Measurements from ENCODE around the gene CLASRP.
"Not testable (repeated sequence)": the region's sequence is repeated elsewhere in the genome, so short reads cannot be mapped to it uniquely, and the experiment has no call there.

The CLASRP gene

DNA sequence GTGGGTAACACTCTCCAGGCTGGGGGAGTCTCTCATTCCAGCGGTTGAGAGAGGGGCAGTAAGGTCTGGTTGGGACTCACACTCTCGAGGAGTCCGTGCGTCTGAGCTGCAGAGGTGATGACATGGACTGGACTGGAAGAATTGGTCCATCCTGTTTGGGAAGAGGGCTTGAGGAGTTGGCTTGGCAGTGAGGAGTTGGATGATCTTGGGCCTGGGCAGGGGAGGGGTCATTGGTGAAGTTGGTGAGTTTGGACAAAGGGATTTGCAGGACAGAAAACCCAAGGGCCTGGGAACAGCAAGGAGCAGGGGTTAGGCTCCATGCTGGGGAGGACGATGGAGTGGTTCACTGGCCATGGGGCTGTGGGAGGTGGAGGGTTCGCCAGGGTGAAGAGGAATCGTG is 57.9 kb downstream of the CLASRP start:
- no peak overlapping the region for H3K4me3 ChIP-seq (ENCODE audit: low read length)
- no peak for DNase-seq (ENCODE audit: low read depth, low spot score)

DNA sequence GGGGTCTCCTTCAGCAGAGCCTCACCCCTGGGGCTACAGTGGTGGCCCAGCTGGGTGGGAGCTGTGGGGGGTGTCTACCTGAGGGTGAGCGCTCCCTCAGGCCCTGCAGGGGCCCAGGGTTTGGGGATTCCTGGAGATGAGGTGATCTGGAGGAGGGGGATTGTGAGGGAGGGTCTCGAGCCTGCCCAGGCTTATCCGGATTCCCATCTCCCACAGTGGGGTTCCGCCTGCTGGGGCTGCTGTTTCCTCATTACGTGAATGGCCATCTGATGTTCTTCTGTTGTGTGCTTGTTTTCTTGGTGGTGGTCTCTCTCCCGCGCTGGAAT is 58.6 kb downstream of the CLASRP start:
- H3K4me3 ChIP-seq (ENCODE audit: low read length) = no peak overlapping the region
- no peak for DNase-seq (ENCODE audit: low read depth, low spot score)

DNA sequence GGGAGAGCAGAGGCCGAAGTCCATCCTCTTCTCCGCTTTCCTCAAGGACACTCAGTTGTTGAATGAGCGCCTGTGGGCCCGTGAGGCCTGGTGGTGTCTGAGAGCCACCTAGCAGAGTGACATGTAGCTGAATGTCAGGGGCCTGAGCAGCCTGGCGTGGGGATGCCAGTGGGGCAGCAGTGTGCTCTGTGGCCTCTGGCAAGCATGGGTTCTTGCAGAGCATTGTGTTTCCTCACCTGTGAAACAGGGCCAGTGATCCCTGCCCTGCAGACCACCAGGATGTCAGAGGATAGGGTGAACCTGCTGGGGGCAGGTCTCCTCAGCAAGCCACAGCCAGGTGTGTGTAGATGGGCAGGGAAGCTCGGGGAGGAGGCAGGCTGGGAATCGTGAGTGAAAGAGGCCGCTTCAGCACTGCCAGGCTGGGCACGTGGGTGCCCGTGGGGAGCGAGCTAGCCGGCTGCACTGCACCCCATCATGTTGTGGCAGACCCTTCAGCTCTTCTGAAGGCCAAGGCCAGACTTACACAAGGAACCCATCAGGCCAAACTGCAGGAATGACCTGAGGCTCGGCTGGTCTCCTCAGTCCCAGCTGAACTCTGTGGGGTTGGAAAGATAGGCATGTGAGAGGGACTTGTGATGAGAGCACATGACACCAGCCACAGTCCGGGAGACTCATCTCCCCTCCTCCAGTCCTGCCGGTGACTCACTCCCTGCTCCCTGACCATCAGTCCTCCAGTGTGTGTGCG is 59.1 kb downstream of the CLASRP start:
- no peak for DNase-seq (ENCODE audit: low read depth, low spot score)
- H3K4me3 ChIP-seq (ENCODE audit: low read length) = peak overlapping the region; percentile 5

DNA sequence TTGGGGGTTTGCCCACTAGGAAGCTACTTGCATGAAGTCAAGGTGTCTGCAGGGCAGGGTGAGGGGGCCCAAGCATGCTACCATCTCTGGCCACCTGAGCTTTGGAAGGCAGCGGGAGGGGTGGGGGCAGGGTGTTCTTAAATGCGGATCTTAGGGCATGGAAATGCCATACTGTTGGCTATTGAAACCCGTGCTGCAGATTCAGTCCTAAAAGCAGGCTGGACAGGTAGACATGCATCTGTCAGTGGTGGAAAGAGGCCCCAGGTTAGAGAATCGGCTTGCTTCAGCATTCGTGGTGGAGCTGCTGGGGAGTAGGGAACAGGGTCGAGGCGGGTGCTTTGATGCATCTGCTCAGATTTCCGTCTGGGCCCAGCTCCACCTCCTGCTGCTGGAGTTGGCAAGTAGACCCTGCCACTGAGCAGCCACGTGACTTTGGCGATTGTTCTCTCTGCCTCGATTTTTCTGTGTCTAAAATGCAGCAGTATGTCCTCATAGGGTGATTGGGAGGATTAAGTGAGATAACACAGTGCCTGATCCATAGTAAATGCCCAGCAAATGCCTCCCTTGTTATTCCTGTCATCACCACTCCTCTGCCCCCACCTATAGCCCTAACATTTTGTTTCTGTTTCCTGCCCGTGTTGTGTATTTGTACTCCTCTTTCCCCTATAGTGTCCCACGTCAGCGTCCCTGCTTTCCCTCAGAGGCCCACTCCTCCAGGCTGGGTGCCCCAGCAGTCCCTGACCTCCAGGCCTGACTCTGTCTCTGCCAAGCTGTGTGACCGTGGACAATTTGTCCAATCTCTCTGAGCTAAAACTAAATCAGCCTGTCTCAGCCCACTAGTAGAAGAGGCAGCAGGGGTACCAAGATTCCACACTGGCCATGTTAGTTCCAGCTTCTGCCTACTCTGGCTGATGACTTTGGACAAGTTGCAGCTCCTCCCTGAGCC is 59.9 kb downstream of the CLASRP start:
- peak; percentile 68 for DNase-seq (ENCODE audit: low read depth, low spot score)
- H3K4me3 ChIP-seq (ENCODE audit: low read length) = peak overlapping the region; percentile 5

DNA sequence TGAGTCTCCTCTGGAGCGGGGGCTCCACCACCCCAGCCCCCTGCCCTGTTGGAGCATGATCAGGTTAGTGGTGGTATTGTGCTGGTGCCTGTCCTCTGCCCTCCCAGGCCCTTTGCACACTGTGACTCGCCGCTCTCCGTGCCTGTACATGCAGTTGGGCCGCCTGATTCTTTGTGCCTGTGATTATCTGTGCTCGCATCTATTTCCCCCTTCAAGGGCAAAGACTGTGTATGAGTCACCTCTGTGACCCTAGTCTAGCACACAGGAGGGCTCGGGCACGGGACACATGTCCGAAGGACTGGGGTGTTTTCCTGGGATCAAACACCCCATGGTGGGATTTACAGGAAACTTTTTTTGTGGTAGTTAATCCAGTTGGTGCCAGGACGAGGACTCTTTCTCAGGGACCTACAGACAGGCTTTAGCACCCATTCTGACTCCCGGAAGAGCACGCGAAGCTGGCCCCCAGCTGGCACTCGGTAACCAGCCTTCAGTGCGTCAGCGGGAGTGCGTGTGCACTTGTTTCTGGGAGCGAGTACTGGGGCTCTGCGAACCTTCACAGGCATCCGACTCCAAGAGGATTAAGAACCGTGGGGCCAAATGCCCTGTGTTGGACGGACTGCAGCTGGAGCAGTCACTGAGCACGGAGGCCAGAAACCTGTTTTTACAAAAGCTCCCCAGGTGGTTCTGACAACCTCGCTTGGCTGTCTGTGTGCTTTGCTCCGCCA is 60.8 kb downstream of the CLASRP start:
- DNase-seq (ENCODE audit: low read depth, low spot score) = no peak
- no peak overlapping the region for H3K4me3 ChIP-seq (ENCODE audit: low read length)

DNA sequence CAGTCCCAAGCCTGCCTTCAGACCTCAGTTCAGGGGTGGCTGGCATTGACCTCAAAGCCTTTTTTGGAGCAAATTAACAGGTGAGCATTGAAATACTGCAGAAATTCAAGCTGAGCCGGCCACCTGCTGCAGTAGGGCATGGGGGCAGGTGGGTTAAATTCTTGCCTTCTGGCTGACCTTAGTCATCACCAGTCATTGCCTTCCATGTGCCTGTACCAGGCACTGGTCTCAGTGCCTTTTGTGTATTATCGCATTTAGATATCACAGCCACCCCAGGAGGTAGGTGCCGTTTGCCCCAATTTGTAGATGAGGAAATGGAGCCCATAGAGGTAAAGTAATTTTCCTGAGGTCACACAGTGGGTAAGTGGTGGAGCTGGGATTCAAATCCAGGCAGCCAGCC is 61.4 kb downstream of the CLASRP start:
- no peak for DNase-seq (ENCODE audit: low read depth, low spot score)
- H3K4me3 ChIP-seq (ENCODE audit: low read length) = no peak overlapping the region

DNA sequence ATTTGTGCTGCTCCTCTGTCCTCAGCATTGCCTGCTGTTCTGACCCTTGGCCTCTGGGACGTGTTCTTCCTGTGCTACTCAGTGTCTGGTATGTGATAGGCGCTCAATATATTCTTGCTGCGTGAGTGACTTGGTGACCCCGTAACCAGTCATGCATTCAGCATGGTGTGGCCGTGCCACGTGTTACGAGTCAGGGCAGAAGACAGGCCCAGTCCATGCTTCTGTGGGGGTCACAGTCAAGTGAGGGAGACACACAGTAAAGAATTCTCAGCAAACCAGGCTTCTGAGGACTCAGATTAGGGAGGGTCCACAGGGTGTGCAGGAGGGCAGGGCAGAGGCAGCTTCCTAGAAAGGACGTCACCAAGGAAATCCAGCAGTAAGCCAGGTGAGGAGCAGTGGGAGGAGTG is 62.0 kb downstream of the CLASRP start:
- no peak for DNase-seq (ENCODE audit: low read depth, low spot score)
- H3K4me3 ChIP-seq (ENCODE audit: low read length) = no peak overlapping the region

DNA sequence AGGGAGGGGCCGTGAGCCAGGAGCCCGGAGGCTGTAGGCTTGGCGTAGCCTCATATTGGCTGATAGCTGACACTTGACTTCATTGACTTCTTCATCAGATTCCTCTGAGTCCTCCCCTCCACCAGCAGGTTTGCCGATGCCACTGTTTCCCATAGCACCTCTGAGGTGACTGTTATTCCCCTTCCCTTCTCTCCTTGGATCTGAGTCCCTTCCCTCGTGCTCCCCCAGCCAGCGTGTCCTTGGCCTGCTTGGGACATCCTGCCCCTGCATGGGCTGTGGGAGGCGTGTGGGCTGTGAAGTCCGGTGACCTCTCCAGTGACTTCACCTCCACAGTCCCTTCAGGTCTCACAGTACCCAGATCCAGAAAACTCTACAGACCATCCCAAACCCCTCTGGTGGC is 63.0 kb downstream of the CLASRP start:
- no peak for DNase-seq (ENCODE audit: low read depth, low spot score)
- no peak overlapping the region for H3K4me3 ChIP-seq (ENCODE audit: low read length)

DNA sequence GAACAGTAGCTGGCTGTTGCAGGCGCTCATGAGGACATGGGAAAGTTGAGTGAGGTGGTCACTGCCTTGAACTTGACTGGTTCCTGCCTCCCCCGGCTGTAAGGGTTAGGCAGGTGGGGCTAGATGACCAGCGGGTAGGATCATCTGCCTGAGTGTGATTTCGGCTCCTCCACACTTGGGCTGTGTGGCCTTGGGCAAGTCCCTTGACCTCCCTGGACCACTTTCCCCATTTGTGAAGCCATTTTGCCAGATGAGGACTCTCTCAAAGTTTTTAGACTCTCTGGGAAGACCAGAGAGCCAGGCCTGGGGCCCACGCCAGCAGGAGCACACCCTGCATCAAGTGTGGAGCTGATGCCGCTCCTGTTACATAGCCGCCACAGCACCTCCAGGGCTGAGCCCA is 63.6 kb downstream of the CLASRP start:
- H3K4me3 ChIP-seq (ENCODE audit: low read length) = no peak overlapping the region
- DNase-seq (ENCODE audit: low read depth, low spot score) = no peak

DNA sequence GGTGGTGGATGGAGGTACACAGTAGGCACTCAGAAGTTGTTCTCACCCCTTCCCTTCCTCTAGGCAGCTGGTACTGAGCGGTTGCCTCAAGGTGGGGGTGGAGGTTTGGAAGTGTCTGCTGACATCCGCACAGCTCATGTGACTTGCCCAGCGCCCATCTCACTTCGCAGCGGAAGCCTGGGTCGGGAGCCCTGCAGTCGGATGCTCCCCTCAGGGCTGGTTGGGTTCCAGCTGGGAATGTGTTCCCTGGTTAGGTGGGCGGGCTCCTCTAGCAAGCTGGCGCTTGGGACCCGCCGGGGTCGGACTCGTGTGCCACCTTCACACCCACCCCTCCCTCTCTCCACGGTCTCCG is 64.3 kb downstream of the CLASRP start:
- no peak for DNase-seq (ENCODE audit: low read depth, low spot score)
- H3K4me3 ChIP-seq (ENCODE audit: low read length) = no peak overlapping the region

DNA sequence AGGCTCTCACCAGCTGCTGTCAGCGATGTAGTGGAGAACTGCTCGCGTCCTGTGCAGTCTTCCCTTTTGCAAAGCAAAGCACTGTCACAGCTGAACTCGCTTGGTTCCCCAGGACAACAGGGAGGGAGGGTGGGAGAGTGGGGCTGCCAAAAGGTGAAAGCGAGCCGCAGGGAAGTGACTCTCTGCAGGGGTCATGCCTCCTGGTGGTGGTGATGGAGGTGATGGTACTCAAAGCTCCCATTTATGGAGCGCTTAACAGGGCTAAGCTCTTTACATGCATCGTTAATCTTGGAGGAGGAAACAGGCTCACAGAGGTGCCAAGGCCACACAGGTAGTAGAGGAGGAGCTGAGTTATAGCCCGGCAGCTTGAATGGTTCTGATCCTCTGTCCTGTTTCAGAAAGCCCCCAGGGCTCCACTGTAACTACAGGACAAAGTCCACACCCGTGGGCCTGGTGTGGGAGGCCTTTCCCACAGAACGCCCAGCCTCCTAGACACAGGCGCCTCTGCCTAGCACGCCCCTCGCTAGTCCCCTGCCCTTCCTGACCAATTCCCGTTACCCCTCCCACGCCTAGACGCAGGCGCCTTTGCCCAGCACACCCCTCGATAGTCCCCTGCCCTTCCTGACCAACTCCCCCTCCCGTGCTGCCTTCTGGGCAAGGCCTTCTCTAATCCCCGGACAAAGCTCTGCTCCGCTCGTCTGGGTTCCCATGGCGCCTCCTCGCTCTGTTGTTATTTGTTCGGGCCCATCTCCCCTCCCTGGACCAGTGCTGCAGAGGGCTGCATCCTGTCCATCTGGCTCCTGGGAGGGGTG is 64.9 kb downstream of the CLASRP start:
- no peak overlapping the region for H3K4me3 ChIP-seq (ENCODE audit: low read length)
- DNase-seq (ENCODE audit: low read depth, low spot score) = no peak

DNA sequence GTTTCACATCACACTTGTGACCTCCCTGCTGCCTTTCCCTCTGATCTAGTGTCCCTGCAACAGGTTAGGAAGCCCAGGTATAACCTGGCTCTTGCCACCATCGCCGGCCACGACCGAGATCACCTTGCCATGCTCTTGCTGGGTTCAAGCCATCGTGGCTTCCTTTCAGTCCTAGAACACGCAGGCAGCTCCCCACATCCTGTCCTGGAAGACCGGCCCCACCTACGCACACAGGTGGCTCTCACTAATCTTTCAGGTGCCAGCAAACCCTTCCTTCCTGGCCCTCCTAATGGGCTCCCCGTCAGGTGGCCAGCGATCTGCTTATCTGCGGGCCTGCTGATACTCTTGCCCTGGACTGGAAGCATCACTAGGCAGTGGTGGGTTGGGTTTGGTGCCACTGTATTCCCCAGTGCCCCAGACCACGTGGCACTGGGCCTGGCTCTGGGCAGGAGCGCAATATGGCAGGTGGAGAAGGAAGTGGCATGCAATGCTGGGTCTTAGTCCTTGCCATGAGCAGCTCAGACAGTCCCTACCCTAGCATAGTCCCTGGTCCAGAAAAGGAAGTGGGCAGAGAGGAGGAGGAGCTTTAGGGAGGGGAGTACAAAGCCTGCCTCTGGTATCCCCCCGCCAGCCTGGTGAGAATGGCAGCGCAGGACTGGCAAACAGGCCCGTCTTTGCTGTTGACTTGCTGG is 66.0 kb downstream of the CLASRP start:
- H3K4me3 ChIP-seq (ENCODE audit: low read length) = no peak overlapping the region
- peak; percentile 27 for DNase-seq (ENCODE audit: low read depth, low spot score)

DNA sequence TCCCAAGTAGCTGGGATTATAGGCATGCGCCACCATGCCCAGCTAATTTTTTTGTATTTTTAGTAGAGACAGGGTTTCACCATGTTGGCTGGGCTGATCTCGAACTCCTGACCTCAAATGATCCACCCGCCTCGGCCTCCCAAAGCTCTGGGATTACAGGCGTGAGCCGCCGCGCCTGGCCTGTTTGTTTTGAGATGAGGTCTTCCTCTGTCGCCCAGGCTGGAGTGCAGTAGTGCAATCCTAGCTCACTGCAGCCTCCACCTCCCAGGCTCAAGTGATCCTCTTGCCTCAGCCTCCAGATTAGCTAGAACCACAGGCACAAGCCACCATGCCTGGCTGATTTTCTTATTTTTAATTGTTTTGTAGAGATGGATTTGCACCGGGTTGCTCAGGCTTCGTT is 67.5 kb downstream of the CLASRP start:
- H3K4me3 ChIP-seq (ENCODE audit: low read length); DNase-seq (ENCODE audit: low read depth, low spot score): not testable (repeated sequence)

DNA sequence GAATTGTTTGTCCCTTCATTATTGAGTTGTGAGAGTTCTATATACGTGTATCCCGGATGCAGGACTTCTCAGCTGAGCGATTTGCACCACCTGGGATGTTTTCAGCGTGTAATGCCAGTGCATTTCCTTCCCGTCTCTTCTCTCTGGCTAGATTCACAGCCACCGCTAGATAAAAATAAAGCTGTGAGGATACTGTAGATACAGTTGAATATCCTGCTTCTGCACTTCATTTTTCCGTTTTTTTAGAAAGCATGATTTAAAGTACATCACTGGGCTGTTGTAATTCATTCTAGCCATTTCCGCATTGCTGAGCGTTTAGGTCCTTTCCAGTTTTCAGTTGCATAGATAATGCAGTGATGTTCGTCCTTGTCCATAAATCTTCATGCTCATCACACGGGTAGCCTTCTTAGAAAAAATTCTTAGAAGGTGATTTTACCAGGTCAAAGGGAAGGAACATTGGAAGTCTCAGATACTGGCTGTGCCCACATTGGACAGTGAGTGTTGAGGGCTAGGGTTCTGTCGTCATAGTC is 68.8 kb downstream of the CLASRP start:
- DNase-seq (ENCODE audit: low read depth, low spot score) = no peak
- H3K4me3 ChIP-seq (ENCODE audit: low read length) = no peak overlapping the region

DNA sequence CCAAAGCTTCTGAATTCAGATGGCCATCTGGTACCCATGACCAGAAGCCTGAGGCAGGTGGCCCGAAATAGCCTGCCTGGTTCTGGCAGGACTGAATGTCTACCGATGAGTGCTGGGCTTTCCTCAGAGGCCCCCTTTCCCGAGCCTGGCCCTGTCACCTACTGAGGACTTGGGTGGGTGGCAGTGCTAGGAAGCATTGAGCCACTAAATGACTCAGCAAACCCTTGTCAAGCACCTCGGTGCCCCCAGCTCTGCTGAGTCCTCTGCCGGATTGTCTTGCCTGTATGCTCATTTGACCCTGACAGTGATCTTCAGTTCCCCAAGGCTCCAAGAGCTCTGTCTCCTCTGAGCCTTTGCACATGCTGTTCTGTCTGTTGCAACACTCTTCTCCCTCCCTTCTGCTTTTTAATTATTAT is 72.0 kb downstream of the CLASRP start:
- H3K4me3 ChIP-seq (ENCODE audit: low read length) = no peak overlapping the region
- DNase-seq (ENCODE audit: low read depth, low spot score) = no peak

DNA sequence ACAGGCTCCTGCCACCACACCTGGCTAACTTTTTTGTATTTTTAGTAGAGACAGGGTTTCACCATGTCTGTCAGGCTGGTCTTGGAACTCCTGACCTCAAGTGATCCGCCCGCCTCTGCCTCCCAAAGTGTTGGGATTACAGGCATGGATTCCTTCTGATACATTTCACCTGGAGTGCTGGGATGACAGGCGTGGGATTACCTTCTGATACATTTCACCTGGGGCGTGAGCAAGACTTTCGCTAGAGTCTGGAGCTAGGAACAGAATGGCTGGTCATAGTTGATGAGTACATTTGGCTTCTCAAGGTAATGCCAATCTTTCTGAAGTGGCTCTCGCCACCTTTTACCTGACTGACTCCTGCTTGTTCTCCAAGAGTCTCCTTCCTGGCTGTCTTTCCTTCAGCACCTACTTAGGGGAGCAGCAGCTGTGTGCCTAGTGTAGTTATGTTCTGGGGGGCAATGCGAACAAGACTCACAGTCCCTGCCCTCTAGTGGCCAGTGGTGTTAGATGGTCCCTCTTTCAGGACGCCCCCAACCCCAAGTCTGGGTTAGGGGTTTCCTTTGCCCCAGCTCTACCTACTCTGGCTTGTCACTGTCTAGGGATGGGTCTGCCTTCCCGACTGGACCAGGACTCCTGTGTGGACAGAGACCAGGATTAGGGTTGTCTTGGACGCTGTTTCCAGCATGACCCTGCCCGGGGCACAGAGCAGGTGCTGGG is 73.4 kb downstream of the CLASRP start:
- no peak overlapping the region for H3K4me3 ChIP-seq (ENCODE audit: low read length)
- DNase-seq (ENCODE audit: low read depth, low spot score) = no peak

DNA sequence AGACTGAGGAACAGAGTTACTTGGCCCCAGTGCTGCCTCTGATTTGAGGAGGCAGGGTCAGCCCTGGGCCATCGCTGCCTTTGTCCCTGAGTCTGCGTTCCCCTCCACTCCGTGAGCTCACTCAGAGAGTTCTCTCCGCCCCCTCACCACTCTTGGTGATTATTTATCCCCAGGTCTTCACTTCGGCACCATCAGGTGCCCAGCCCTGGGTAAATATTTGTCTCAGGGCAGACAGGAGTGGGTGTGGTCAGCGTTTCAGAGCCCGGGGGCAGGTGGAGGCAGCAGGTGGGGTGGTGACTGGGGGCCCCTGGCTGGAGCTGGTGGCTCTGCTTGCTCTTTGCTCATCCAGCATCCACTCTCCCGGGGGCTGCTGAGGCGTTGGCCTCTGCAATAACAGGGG is 74.8 kb downstream of the CLASRP start:
- no peak overlapping the region for H3K4me3 ChIP-seq (ENCODE audit: low read length)
- DNase-seq (ENCODE audit: low read depth, low spot score) = no peak

DNA sequence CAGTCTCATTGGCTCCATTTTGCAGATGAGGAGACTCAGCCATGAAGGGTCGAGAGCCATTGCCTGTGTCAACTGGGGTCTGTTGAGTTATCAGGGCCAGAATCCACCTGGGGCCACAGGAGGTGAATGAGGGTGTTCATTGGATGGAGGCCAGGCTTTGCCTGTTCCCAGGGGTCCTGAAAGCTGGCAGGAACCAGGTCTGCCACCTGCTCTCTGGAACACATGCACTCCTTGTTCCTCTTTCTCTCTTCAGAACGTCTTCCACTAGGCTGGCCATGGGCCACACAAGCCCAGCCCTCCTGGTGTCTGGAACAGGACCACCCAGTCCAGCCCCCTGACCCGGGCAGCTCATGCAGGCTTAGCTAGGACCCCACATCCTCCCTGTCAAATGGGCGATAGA is 75.3 kb downstream of the CLASRP start:
- no peak for DNase-seq (ENCODE audit: low read depth, low spot score)
- no peak overlapping the region for H3K4me3 ChIP-seq (ENCODE audit: low read length)
